Activated CD4-positive, alpha-beta T cell treated with anti-CD3 and anti-CD28 coated beads, Interleukin-2, amount 50 U/mL, for 16 hours (primary cell): ENCODE measurements around the gene RAB6B.
"Not testable (repeated sequence)": the region's sequence is repeated elsewhere in the genome, so short reads cannot be mapped to it uniquely, and the experiment has no call there.

ENCODE experiments used
- DNase-seq: peaks from one replicate; pipeline ENCODE4 v3.0.0-alpha.2; 2020

The RAB6B gene

GRCh38 chr3:133804896-133805295 is 90.8 kb downstream of the RAB6B start:
- no peak for DNase-seq

DNA sequence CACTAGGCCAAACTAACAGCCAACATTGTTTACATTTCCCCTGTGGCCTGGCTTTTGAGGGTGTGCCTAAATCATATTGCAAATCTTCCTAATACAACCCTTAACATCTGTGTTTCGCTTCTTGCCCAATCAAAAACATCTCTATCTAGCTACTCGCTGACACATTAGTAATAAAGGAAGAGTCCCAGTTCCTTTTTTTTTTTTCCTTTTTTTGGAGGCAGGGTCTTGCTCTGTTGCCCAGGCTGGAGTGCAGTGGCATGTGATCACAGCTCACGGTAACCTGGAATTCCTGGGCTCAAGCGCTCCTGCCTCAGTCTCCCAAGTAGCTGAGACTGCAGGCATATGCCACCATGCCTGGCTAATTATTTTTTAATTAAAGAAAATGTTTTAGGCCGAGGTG is 92.2 kb downstream of the RAB6B start:
- DNase-seq, result no peak

DNA sequence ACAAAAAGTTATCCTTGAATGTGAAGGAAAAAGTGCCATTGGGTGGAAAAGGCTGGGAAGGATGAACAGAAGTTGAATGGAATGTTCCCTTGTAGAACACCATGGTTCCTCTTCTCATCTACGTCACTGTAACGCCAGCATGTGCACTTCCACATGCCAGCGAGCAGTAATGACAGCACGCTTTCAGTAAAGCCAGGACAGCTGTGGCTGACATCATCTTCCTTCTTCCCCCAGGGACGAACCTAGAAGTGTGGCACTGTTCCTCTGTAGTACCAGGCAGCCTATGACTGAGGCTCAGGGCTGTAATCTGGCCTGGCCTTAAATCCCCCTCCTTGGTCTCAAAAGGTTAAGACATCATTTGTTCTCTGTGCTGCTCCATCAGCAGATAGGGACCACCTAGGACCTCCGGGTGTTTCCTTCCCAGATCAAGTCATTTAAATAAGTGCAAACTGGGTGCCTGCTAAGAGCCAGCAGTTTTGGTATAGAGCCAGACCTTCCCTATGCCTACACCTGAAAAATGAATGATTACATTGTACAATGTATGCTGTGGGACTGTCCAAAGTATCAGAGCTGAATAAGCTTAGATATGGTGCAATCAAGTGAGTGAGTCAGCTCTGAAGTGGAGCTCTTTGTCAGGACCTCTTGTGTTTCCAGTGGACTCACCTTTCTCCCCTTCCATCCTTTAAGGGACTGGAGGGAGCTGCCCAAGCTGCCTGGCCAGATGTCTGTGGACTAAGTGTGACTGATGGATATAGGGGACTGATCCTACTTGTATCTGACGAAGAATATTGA is 95.7 kb downstream of the RAB6B start:
- DNase-seq, result no peak

GRCh38 chr3:133797396-133798105 is 98.1 kb downstream of the RAB6B start:
- DNase-seq, result no peak

GRCh38 chr3:133792171-133792763 is 103.4 kb downstream of the RAB6B start:
- DNase-seq, result no peak

- DNase-seq, result no peak
Measured at GRCh38 chr3:133788024-133788423, 107.7 kb downstream of the RAB6B start.

GRCh38 chr3:133783762-133784161 is 111.9 kb downstream of the RAB6B start:
- DNase-seq, result no peak

GRCh38 chr3:133782454-133782853 is 113.2 kb downstream of the RAB6B start:
- DNase-seq, result no peak

- DNase-seq, result no peak
Measured at GRCh38 chr3:133781570-133781969, 114.1 kb downstream of the RAB6B start.

DNA sequence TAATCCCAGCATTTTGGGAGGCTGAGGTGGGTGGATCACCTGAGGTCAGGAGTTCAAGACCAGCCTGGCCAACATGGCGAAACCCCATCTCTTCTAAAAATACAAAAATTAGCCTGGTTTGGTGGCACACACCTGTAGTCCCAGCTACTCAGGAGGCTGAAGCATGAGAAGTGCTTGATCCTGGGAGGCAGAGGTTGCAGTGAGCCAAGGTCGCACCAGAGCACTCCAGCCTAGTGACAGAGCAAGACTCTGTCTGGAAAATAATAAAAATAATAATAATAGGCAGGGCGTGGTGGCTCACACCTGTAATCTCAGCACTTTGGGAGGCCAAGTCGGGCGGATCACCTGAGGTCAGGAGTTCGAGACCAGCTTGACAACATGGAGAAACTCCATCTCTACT is 114.9 kb downstream of the RAB6B start:
- DNase-seq, result not testable (repeated sequence)

- DNase-seq, result no peak
Measured at GRCh38 chr3:133779626-133780203, 116.0 kb downstream of the RAB6B start.

GRCh38 chr3:133777807-133778568 is 117.7 kb downstream of the RAB6B start:
- no peak for DNase-seq

DNA sequence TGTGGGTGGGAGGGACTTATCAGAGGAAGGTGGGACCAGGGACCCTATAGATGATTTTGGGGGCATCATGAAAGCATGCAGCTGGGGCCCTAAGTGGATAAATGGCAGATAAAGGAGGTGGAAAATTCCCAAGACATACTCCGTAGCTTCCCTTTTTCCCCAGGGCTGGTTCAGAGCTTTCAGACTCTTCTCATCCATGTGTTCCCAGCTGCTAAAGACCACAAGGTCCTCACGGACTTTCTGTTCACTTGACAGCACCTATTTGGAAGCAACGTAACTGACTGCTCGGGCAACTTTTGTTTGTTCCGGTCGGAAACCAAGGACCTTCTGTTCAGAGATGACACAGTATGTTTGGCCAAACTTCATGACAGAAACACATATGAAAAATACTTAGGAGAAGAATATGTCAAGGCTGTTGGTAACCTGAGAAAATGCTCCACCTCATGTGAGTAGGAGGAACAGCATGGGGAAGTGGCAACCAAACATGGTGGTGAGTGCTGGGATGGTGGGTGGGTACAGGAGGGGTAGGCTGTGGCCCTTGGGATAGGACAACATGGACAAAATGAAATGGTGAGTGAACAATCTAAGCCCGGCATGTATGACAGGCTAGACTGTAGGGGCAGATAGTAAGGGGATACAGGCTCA is 118.8 kb downstream of the RAB6B start:
- no peak for DNase-seq

- no peak for DNase-seq
Measured at GRCh38 chr3:133775835-133776234, 119.8 kb downstream of the RAB6B start.

DNA sequence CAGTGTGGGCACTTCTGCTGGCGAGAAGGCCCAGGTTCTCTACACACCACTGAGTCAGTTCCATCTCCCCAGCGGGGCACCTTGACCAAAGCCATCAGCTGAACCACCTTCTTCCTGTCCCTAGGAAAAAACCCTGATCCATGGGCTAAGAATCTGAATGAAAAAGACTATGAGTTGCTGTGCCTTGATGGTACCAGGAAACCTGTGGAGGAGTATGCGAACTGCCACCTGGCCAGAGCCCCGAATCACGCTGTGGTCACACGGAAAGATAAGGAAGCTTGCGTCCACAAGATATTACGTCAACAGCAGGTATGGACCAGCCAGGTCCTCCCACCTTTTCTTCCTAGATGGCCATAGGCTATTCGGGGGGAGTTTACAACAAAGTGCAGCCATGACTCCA is 120.4 kb downstream of the RAB6B start:
- DNase-seq, result no peak
